GM19025 (cell line): ENCODE results near the gene THOC1.
"Not testable (repeated sequence)": the region's sequence is repeated elsewhere in the genome, so short reads cannot be mapped to it uniquely, and the experiment has no call there.

Experiments
- ATAC-seq: cut with Tn5 transposase; IDR thresholded peaks from one replicate; pipeline ENCODE4 v1.9.1; 2021; ENCODE audit warnings: mild to moderate bottlenecking, low read depth, moderate library complexity; ENCODE audit not compliant: unreplicated experiment

Gene THOC1, protein sequence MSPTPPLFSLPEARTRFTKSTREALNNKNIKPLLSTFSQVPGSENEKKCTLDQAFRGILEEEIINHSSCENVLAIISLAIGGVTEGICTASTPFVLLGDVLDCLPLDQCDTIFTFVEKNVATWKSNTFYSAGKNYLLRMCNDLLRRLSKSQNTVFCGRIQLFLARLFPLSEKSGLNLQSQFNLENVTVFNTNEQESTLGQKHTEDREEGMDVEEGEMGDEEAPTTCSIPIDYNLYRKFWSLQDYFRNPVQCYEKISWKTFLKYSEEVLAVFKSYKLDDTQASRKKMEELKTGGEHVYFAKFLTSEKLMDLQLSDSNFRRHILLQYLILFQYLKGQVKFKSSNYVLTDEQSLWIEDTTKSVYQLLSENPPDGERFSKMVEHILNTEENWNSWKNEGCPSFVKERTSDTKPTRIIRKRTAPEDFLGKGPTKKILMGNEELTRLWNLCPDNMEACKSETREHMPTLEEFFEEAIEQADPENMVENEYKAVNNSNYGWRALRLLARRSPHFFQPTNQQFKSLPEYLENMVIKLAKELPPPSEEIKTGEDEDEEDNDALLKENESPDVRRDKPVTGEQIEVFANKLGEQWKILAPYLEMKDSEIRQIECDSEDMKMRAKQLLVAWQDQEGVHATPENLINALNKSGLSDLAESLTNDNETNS

DNA sequence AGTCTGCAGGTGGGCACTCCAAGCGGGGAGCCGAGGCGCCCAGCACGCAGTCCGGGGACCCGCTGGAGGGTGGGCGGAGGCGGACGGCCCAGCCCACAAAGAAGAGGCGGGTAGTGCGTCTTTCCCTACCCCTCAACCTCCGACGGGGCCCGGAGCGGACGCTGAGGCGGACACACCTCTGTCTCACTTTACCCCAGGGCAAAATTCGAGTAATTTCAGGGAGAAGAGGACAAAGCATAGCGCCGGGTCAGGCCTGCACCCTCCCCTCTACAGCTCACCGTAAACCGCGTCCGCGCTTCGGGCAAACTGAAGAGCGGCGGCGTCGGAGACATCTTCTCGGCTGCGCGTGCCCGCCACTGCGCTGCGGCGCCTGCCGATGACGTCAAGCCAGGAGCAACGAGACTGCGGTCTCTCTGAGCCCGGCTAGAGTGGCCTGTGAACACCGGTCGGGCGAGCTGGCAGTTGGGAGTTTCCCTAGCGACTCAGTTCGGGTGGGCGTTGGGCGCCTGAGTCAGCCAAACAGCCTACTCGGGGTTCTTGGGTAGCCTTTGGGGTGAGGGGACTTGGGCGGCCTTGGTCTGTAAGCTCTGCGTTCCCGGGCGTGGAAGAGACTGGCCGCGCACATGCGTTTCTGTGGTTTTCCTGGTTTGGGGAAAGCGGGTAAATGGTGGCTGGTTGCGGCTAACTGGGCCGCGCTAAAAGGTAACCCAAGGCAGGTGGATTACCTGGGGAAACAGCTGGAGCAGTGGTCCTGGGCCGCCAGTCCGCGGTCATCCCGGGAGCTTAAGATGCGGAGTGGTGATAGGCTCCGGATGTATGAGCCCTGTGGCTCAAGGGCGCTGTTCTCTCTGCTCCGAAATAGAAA, at the start of gene THOC1:
TSS of gene THOC1 (minus strand) at position 360 of the 865 bp plus-strand sequence. CDS start at position 332, 28 bp downstream.
- ATAC-seq: peak; percentile 86

DNA sequence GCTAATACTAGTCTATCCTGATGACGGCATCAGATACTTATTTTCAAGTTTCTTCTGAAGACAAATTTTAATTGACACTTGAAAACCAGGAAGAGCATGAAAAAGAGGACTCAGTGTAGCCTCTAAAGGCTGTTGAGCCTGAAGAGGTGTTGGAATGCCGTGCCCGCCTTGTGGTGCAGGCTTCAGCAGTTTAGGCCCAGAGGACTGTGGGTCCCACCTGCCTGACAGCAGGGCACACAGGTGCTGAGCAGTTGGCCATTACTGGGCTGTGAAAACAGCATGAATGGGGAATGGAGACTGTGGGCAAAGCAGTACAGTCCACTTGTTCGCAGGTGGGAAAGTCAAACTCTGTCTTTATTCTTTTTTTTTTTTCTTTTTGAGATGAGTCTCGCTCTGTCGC, 49.8 kb upstream of the THOC1 start:
- ATAC-seq: no peak

DNA sequence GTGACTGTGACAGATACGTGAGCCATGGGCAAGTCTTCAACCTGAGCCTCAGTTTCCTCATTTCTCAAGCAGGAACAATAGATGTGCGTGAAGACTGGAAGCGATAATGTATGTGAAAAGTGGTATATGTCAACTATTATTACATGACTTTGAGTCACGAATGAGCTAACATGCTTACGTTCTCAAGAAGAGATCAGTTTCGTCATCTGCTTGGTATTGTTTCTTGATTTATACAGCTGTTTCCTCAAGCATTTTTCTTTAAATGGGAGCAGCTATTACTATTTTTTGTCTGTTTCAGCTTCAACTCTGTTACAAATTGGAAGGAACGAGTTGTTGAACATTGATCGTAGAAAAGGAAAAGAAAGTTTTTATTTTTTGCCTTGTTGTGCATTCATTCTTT, 48.5 kb upstream of the THOC1 start:
- no peak for ATAC-seq

DNA sequence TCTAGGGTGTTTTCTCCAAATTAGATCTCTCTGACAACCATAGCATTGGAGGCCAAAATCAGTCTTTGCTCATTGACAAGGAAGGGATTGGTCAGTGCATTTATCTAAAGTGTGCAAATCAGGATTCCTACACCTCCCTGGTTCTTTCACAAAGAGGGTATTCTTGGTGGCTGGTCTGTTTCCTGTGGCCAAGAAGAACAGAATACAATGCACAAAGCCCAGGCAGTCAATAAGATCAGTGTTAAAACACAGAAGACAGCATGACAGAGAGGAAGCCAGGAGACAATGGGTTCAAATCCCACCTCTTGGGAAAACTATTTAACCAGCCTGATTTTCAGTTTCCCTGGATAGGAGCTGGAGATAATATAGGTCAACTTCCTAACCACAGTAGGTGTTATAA, 46.1 kb upstream of the THOC1 start:
- no peak for ATAC-seq

DNA sequence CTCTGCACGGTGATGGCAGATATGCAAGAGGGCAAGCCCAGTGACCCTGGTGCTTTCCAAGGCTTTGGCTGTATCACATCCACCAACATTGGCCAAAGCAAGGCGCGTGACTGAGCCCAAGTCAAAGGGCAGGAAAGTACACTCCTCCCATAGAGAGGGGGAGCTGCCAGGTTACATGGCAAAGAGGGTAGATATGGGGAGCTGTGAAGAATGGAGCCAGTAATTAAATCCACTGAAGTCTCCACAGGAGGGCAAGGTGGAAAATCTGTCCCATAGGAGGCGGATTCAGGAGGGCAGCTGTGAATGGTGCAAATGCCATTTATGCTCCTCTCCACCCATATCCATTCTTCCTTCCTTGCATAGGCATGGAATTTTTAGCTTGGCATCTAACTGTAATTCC, 44.6 kb upstream of the THOC1 start:
- no peak for ATAC-seq

DNA sequence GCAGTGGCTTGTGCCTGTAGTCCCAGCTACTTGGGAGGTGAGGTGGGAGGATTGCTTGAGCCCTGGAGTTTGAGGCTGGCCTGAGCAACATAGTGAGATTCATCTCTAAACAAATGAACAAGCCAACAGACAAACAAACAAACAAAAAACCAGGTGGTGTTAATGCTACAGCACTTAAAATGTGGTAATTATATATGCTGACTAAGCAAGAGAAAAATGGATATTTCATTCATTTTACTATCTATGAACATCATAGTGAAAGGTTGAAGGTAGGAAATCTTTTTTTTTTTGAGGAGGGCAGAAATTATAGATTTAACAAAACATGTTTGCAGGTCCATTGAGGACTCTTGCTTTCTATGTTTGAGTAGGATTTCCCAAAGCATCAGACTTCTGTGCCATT, 42.2 kb upstream of the THOC1 start:
- no peak for ATAC-seq

DNA sequence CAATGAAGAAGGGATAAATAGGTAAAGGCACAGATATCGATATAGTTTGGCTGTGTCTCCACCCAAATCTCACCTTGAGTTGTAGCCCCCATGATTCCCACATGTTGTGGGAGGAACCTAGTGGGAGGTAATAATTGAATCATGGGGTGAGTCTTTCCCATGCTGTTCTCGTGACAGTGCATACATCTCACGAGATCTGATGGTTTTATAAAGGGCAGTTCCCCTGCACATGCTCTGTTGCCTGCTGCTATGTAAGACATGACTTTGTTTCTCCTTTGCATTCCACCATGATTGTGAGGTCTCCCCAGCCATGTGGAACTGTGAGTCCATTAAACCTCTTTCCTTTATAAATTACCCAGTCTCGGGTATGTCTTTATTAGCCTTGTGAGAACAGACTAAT, 40.2 kb upstream of the THOC1 start:
- not testable (repeated sequence) for ATAC-seq

DNA sequence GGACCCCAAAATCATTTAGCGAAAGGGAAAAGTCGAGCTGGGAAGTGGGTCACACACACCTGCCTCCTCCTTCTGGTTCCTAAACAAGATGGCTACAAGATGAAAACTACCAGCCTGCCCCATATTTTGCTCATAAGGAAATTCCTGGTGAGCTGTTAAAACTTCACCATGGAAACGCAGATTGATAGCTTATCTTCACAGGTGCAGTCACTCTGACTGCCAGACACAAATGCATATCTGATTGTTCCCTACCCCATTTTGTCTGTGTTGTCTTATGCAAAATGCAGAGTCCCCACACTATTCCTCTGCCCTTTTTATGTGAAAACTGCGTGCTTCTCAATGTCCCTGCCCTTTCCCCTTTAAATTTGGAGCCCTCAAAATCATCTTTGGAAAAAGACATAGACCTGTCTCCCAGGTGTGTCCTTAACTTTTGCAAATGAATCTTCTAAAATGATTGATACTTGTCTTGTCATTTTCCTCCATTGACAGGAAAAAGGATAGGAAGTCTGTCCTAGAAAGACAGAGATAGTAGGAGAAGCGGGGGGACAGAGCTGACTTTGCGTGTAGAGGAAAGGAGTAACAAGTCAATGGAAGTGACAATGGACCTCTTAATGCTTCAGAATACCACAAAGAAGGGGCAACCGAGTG, 38.9 kb upstream of the THOC1 start:
- ATAC-seq: no peak

DNA sequence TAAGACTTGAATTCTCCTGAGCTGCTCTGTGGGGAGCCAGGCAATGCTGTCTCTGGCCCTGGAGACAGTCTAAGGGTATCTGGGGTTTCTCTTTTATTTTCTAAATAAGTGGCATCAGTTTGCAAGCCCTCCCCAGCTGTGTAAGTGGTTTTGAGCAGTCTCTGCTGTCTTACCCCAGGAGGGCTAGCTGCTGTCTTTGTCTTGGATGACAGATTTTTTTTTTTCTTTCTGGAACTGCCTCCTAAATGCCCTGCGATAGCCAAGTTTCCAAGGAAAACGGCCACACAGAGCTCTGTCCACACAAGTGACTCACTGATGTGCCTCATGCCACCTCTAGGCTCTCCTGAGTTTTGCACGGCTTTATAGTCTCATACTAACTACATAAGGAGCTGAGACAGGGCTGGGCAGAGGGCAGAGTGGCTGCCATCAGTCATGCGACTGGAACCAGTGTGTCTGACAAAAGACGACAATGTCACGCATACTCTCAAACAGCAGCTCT, 37.2 kb upstream of the THOC1 start:
- no peak for ATAC-seq

DNA sequence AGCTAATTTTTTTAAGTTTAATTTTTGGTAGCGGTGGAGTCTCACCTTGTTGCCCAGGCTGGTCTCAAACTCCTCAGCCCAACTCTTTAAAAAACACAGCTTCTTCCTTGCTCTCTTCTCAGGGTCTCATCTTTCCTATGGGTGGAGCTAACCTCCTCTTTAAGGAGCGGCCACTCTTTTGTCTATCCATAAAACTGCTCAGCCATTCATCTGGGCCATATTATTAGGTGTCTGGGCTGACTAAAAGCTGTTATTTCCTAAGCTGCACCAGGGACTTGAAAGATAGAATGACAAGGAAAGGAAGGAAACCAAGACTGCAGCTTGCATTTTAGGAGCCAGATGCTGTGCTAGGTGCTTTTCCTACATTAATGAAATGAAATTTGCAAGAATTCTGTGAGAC, 35.8 kb upstream of the THOC1 start:
- no peak for ATAC-seq

DNA sequence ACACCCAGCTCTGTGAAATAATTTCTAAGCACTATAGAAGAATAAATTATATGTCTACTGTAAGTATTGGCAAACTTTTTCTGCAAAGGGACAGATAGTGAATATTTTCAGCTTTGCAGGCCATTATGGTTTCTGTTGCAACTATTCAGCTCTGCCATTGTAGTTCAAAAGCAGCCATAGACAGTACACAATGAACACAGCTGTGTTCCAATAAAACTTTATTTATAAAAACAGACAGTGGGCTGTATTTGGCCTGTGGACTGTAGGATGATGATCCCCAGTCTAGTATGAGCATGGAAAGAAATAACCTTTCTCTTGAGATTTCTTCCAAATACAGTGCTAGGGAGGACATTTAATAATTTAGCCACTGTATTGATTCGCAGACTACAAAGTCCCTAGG, 35.2 kb upstream of the THOC1 start:
- ATAC-seq: no peak

DNA sequence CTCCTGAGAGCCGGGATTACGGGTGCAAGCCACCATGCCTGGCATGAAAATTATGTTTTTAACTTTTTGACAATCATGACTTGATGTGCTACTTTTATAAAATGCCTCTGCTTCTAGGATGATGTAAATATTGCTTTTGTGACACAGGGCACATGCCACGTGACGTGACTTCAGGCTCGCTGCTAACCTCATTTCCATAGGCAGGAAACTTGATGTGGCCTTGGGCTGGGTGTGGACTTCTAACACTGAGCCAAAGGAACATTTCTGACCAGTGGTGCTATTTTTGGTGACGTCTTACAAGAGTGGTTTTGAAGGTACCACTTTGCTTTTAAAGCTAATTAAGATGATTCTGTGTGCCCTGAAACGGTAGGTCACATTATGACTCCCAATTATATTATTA, 34.2 kb upstream of the THOC1 start:
- ATAC-seq: no peak

DNA sequence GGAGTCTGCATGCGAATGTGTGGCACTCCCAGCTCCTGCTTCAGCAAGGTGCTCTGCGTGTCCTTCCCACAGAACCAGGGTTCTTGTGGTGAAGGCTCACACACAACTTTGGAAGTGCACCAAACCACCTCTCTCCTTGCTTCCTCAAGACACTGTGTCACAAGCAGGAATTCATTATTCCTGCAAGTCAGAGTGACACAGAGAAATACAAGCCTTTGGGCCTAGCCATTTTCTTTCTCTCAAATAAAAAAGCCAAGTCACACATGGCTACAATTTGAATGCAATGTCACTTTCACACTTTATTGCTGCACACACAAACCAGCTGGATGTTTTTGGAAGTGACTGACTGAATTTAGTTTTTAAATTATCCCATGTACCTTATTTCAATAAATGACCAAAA, 30.1 kb upstream of the THOC1 start:
- no peak for ATAC-seq

DNA sequence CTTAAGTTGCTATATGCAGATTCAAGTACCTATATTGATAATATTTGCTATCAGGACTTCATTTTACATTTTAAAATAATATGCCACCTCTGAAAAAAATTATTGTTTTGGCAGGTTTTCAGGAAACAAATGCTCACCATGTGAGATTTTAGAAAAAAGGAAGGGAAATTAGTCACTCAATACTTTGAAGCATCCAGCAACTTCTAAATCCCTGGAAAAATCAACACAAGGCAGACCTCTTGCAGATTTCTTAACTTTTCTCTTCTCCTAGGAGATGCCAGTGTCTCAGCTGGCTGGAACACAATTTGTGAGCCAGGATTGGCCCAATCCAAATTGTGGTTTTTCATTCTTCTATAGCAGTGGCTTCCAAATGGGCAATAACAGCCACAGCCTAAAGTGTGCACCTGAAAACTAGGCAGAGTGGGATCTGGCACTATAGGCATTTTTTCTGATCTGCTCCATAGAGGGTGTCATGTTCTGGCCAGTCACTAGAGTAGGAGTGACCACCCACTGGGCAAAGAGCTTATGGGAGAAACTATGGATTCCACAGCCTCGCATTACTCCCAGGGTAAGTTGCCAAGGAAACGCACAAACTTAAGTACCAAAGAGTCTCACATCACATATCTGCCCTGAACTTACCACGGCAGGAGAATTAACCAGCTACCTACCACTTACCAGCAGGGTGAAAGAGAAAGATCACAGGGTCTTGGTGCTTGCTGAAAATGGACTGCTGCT, 28.1 kb upstream of the THOC1 start:
- ATAC-seq: no peak

DNA sequence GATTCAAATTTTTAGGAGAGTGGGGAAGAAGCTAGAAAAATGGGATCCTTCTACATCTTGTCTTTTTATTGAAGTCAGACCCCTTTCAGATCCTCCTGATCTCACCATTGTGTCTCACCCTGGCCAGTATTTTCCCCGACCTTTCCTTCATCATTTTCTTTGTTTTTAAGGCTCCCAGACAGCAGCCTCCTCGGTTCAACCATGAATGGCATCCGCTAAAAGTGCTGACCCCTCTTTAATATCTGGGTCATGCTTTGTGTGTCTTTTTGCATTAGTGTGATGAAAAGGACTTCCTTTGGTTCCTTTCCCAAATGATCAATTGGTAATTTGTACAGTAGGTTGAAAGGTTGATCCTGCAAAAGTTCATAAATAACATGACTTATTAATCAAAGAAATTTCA, 26.7 kb upstream of the THOC1 start:
- ATAC-seq: no peak

DNA sequence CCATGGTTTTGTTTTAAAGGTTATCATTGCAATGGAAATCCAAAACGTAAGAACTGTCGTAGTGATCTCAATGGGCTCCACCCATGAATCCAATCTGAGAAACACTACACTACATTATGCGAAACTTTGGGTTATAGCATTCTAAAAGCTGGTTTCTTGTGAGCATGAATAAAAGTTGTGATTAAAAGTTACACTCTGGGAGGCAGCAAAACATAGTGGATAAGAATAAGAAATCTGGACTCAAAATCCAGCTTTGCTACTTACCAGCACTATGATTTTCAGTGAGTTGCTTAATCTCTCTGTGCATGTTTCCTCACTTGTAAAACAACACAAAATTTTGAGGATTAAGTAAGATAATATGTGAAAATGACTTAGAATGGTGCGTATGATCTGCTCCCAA, 25.7 kb upstream of the THOC1 start:
- no peak for ATAC-seq

DNA sequence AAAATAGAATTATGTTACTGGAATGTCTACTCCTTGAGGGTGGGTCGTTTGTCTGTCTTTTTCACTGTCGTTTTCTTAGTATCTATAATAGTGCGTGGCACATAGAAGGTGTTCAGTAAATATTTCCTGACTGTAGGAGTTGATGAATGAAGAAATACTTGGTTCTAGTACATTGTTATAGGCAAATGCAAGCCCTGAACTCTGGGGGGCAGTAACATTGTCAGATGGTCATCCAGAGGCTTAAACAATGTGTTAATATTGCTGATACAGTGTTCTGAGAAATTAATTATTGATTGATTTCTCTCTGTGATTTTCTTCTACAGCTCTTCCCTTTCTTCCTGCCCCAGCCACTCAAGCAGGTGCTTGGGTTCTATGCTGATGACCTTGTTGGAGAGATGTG, 24.4 kb upstream of the THOC1 start:
- ATAC-seq: no peak

DNA sequence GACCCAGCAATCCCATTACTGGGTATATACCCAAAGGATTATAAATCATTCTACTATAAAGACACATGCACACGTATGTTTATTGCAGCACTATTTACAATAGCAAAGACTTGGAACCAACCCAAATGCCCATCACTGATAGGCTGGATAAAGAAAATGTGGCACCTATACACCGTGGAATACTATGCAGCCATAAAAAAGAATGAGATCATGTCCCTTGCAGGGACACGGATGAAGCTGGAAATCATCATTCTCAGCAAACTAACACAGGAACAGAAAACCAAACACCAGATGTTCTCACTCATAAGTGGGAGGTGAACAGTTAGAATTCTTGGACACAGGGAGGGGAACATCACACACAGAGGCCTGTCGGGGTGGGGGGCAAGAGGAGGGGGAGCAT, 22.1 kb upstream of the THOC1 start:
- not testable (repeated sequence) for ATAC-seq

DNA sequence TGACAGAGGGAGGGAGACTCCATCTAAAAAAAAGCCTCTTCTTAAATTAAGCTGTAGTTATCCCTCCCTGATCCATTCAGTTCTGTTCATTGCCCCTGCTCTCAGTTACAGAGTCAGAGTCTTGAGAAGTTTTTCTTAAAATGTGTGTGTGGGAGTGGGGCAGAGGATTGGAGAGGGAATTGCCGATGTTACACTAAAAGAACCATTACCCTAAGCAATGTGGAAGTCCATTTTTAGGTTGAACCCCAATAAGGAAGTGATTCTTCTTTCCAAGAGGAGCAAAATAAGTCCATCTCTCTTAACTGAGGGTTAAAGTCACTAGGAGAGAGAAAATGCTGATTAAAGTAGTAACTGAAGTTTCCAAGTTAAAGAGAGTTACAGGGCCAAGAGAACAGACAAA, 21.2 kb upstream of the THOC1 start:
- no peak for ATAC-seq
